H1 (cell line): ENCODE data around the gene ZMIZ1.

ENCODE experiments used
- CTCF ChIP-seq, 3 experiments: IDR thresholded peaks; 1 replicate in 2 of 3; 2 replicates in 1 of 3; pipeline versions ENCODE4 v1.5.1 to v1.6.1; 2011; ENCODE audit warnings: low read length in 3 of 3, mild to moderate bottlenecking in 3 of 3, inconsistent platforms in 2 of 3, low read depth in 1 of 3, moderate library complexity in 1 of 3; ENCODE audit not compliant: insufficient read depth in 1 of 3; ENCODE audit errors: control extremely low read depth in 1 of 3
- EZH2 ChIP-seq: fragments of 200-600 bp; sonication (generic); IDR thresholded peaks from 2 replicates; pipeline ENCODE4 v1.7.1; 2012; ENCODE audit warnings: low read depth, mild to moderate bottlenecking, moderate library complexity, low read length, inconsistent platforms; ENCODE audit not compliant: severe bottlenecking
- SP2 ChIP-seq: IDR thresholded peaks from 2 replicates; pipeline ENCODE4 v1.6.1; 2012; ENCODE audit warnings: mild to moderate bottlenecking, low read length, inconsistent platforms
- TF ChIP-seq, protein P1 (sequence below): IDR thresholded peaks from 2 replicates; pipeline ENCODE4 v1.6.1; 2012; ENCODE audit warnings: low read length, inconsistent platforms

DNA sequence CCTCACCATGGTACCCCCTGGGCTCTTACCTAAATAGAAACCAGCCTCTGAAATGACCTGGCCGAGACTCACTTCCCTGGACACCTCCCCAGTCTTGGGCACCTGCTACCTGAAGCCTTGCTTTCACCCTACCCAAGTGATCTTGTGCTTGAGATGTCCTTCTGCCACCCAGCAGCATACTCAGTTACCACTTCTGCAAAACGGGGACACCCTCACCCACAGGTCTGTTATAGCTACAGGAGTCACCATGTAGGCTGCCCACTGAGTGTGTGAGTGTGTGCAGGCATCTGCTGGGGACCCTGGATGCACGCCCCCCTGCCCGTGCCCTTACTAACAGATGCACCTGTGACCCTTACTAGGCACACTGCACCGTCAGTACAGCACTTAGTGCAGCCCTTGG is 183.7 kb downstream of the ZMIZ1 start:
- TF ChIP-seq EZH2 (no peak), SP2 (no peak), CTCF (IDR thresholded peaks at IDR 0.05; ENCODE audit: control extremely low read depth in 1 of 3, insufficient read depth in 1 of 3, low read depth in 1 of 3, low read length in 3 of 3) (no peak)
- TF ChIP-seq, protein P1, sequence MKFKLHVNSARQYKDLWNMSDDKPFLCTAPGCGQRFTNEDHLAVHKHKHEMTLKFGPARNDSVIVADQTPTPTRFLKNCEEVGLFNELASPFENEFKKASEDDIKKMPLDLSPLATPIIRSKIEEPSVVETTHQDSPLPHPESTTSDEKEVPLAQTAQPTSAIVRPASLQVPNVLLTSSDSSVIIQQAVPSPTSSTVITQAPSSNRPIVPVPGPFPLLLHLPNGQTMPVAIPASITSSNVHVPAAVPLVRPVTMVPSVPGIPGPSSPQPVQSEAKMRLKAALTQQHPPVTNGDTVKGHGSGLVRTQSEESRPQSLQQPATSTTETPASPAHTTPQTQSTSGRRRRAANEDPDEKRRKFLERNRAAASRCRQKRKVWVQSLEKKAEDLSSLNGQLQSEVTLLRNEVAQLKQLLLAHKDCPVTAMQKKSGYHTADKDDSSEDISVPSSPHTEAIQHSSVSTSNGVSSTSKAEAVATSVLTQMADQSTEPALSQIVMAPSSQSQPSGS: no peak
